HUES48 (cell line): Measurements from ENCODE around the gene RXRG.

Experiments used
- H3K27ac ChIP-seq: one replicate; pipeline ENCODE4 v1.7.0; 2013; ENCODE audit warnings: low read depth, low read length, inconsistent platforms
- H3K27me3 ChIP-seq: 2 replicates; pipeline ENCODE4 v1.6.1; 2013; ENCODE audit warnings: mild to moderate bottlenecking, low read length; ENCODE audit not compliant: control insufficient read depth, insufficient read depth
- H3K36me3 ChIP-seq: 2 replicates; pipeline ENCODE4 v1.6.1; 2013; ENCODE audit warnings: low read length; ENCODE audit not compliant: control insufficient read depth, insufficient read depth
- H3K4me1 ChIP-seq: 2 replicates; pipeline ENCODE4 v1.6.1; 2013; ENCODE audit warnings: mild to moderate bottlenecking, low read length; ENCODE audit not compliant: control insufficient read depth, insufficient read depth
- H3K4me3 ChIP-seq: 2 replicates; pipeline ENCODE4 v1.5.1; 2013; ENCODE audit warnings: mild to moderate bottlenecking, low read depth, low read length
- H3K9ac ChIP-seq: 2 replicates; pipeline ENCODE4 v1.6.1; 2013; ENCODE audit warnings: mild to moderate bottlenecking, low read depth, low read length, moderate library complexity
- H3K9me3 ChIP-seq: 2 replicates; pipeline ENCODE4 v1.6.1; 2013; ENCODE audit warnings: low read length; ENCODE audit not compliant: control insufficient read depth, insufficient read depth

RXRG gene

GRCh38 chr1:165352442-165353293, 92.3 kb downstream of the RXRG start:
- Histone ChIP-seq H3K4me1 (peaks cover 69% of the 10 kb centered on the region), H3K9ac (no peak overlapping the region), H3K4me3 (peak overlapping the region; percentile 63), H3K9me3 (no peaks in the 10 kb centered on the region), H3K27ac (no peak overlapping the region), H3K27me3 (peaks cover 93% of the 10 kb centered on the region), H3K36me3 (no peaks in the 10 kb centered on the region)

- no peaks in the 10 kb centered on the region for H3K36me3 ChIP-seq
- peaks cover 86% of the 10 kb centered on the region for H3K27me3 ChIP-seq
- H3K4me1 ChIP-seq = peaks cover 64% of the 10 kb centered on the region
- H3K9ac ChIP-seq = no peak overlapping the region
- H3K27ac ChIP-seq = no peak overlapping the region
- peak overlapping the region; percentile 63; the same call in 1 of the 2 replicates for H3K4me3 ChIP-seq
- H3K9me3 ChIP-seq = no peaks in the 10 kb centered on the region
Measured at GRCh38 chr1:165351863-165352441, 93.0 kb downstream of the RXRG start.
